GM18520 (cell line): ENCODE results near the gene P2RX6.
"Not testable (repeated sequence)": the region's sequence is repeated elsewhere in the genome, so short reads cannot be mapped to it uniquely, and the experiment has no call there.

Experiments
- ATAC-seq: cut with Tn5 transposase; IDR thresholded peaks from one replicate; pipeline ENCODE4 v1.9.1; 2021; ENCODE audit not compliant: unreplicated experiment

The P2RX6 gene

GRCh38 chr22:21071796-21072195, 56.8 kb downstream of the P2RX6 start:
- ATAC-seq, result not testable (repeated sequence)

GRCh38 chr22:21073023-21073422, 58.1 kb downstream of the P2RX6 start:
- ATAC-seq, result no peak

- ATAC-seq, result no peak
Observed at GRCh38 chr22:21073482-21073881, 58.5 kb downstream of the P2RX6 start.

- no peak for ATAC-seq
Observed at GRCh38 chr22:21074102-21074715, 59.2 kb downstream of the P2RX6 start.

- ATAC-seq, result no peak
Observed at GRCh38 chr22:21075516-21076138, 60.7 kb downstream of the P2RX6 start.

- no peak for ATAC-seq
Observed at GRCh38 chr22:21076912-21077625, 62.1 kb downstream of the P2RX6 start.
